Immature natural killer cell (primary cell): ENCODE results near the gene CP. TPM values are rescaled to one million over a fixed set of nuclear protein-coding genes. Genes with fewer than 3 reads are reported as not detected.
"Not testable (repeated sequence)": the region's sequence is repeated elsewhere in the genome, so short reads cannot be mapped to it uniquely, and the experiment has no call there.

ENCODE experiments used
- DNase-seq, 3 donors: peaks; one replicate each; pipeline ENCODE4 v3.0.0; 2022; ENCODE audit warnings: mixed read lengths in 1 of 3
- H3K27ac Mint-ChIP-seq, 6 donors: one replicate each; pipeline ENCODE4 v1.8.0; 2020; ENCODE audit warnings: mixed read lengths in 6 of 6, mild to moderate bottlenecking in 5 of 6, inconsistent platforms in 4 of 6, moderate library complexity in 3 of 6
- H3K27me3 Mint-ChIP-seq, 3 donors: one replicate each; pipeline ENCODE4 v1.8.0; 2020 to 2021; ENCODE audit warnings: low read depth in 3 of 3, mild to moderate bottlenecking in 3 of 3, mixed read lengths in 3 of 3, moderate library complexity in 3 of 3, inconsistent platforms in 1 of 3
- H3K36me3 Mint-ChIP-seq, 3 donors: one replicate each; pipeline ENCODE4 v1.8.0; 2020; ENCODE audit warnings: mixed read lengths in 3 of 3, inconsistent platforms in 2 of 3, mild to moderate bottlenecking in 2 of 3
- H3K4me1 Mint-ChIP-seq, 2 donors: one replicate each; pipeline ENCODE4 v1.8.0; 2020; ENCODE audit warnings: inconsistent platforms in 2 of 2, mild to moderate bottlenecking in 2 of 2, mixed read lengths in 2 of 2, moderate library complexity in 1 of 2
- H3K4me3 Mint-ChIP-seq, 5 donors: one replicate each; pipeline ENCODE4 v1.8.0; 2020; ENCODE audit warnings: mild to moderate bottlenecking in 5 of 5, mixed read lengths in 5 of 5, inconsistent platforms in 3 of 5, moderate library complexity in 3 of 5
- H3K9me3 Mint-ChIP-seq, 6 donors: one replicate each; pipeline ENCODE4 v1.8.0; 2020; ENCODE audit warnings: mild to moderate bottlenecking in 6 of 6, mixed read lengths in 6 of 6, inconsistent platforms in 4 of 6, moderate library complexity in 3 of 6
- polyA plus RNA-seq, 3 donors: library from polyadenylated mRNA; unstranded; fragments of 300-500 nt; fragmentation: Illumina TruSeq; gene quantifications; one replicate each; pipeline ENCODE4 v1.2.3, GENCODE V29; 2021

The CP gene
- polyA plus RNA-seq, 3 donors from 2014 or later: 0.77 TPM; not detected in 2

- DNase-seq: no peak
- no peaks in the 10 kb centered on the region for H3K9me3 Mint-ChIP-seq
- H3K36me3 Mint-ChIP-seq: no peaks in the 10 kb centered on the region
- no peaks in the 10 kb centered on the region for H3K4me1 Mint-ChIP-seq
- H3K27me3 Mint-ChIP-seq: peaks cover 0 to 2% (median 0%) of the 10 kb centered on the region in 3 donors
- H3K4me3 Mint-ChIP-seq: no peak overlapping the region
- no peak overlapping the region for H3K27ac Mint-ChIP-seq
These were observed 4.3 kb downstream of the CP start for GRCh38 chr3:149217347-149217746.

GRCh38 chr3:149216193-149216869 is 5.3 kb downstream of the CP start:
- Mint-ChIP-seq H3K9me3 (no peaks in the 10 kb centered on the region), H3K27ac (no peak overlapping the region)

GRCh38 chr3:149215515-149215914 is 6.1 kb downstream of the CP start:
- no peaks in the 10 kb centered on the region for H3K4me1 Mint-ChIP-seq
- H3K9me3 Mint-ChIP-seq: no peaks in the 10 kb centered on the region
- no peak overlapping the region for H3K4me3 Mint-ChIP-seq
- H3K36me3 Mint-ChIP-seq: no peaks in the 10 kb centered on the region
- H3K27ac Mint-ChIP-seq: no peak overlapping the region
- H3K27me3 Mint-ChIP-seq: peaks cover 0 to 2% (median 0%) of the 10 kb centered on the region in 3 donors
- DNase-seq: no peak

More at GRCh38 chr3:149216193-149216869, 5.3 kb downstream of the CP start:
- Mint-ChIP-seq H3K36me3 (no peaks in the 10 kb centered on the region), H3K4me3 (no peak overlapping the region), H3K4me1 (no peaks in the 10 kb centered on the region), H3K27me3 (peaks cover 0 to 2% (median 0%) of the 10 kb centered on the region in 3 donors)
- DNase-seq: no peak

- H3K4me1 Mint-ChIP-seq: no peaks in the 10 kb centered on the region
- DNase-seq: no peak
- no peaks in the 10 kb centered on the region for H3K36me3 Mint-ChIP-seq
- no peak overlapping the region for H3K27ac Mint-ChIP-seq
- H3K4me3 Mint-ChIP-seq: no peak overlapping the region
- no peaks in the 10 kb centered on the region for H3K9me3 Mint-ChIP-seq
- peaks cover 0 to 4% (median 2%) of the 10 kb centered on the region in 3 donors for H3K27me3 Mint-ChIP-seq
These were observed 6.9 kb downstream of the CP start for GRCh38 chr3:149214702-149215101.

- no peaks in the 10 kb centered on the region for H3K4me1 Mint-ChIP-seq
- H3K36me3 Mint-ChIP-seq: no peaks in the 10 kb centered on the region
- peaks cover 0 to 4% (median 2%) of the 10 kb centered on the region in 3 donors for H3K27me3 Mint-ChIP-seq
- no peaks in the 10 kb centered on the region for H3K9me3 Mint-ChIP-seq
- no peak for DNase-seq
- H3K4me3 Mint-ChIP-seq: no peak overlapping the region
- H3K27ac Mint-ChIP-seq: no peak overlapping the region
These were observed 9.2 kb downstream of the CP start for GRCh38 chr3:149212386-149212785.

GRCh38 chr3:149209431-149209830 is 12.2 kb downstream of the CP start:
- Mint-ChIP-seq H3K4me3 (no peak overlapping the region), H3K4me1 (no peaks in the 10 kb centered on the region), H3K9me3 (no peaks in the 10 kb centered on the region), H3K36me3 (no peaks in the 10 kb centered on the region), H3K27ac (no peak overlapping the region), H3K27me3 (peaks cover 0 to 4% (median 2%) of the 10 kb centered on the region in 3 donors)
- DNase-seq: no peak

- no peak overlapping the region for H3K27ac Mint-ChIP-seq
- no peaks in the 10 kb centered on the region for H3K4me1 Mint-ChIP-seq
- peaks cover 2 to 5% (median 2%) of the 10 kb centered on the region in 3 donors for H3K27me3 Mint-ChIP-seq
- no peaks in the 10 kb centered on the region for H3K36me3 Mint-ChIP-seq
- DNase-seq: no peak
- no peak overlapping the region for H3K4me3 Mint-ChIP-seq
- no peaks in the 10 kb centered on the region for H3K9me3 Mint-ChIP-seq
These were observed 14.2 kb downstream of the CP start for GRCh38 chr3:149207475-149207874.

GRCh38 chr3:149204390-149204991 is 17.1 kb downstream of the CP start:
- H3K4me3 Mint-ChIP-seq: no peak overlapping the region
- H3K9me3 Mint-ChIP-seq: no peaks in the 10 kb centered on the region
- peaks cover 2 to 3% (median 2%) of the 10 kb centered on the region in 3 donors for H3K27me3 Mint-ChIP-seq
- no peak for DNase-seq
- no peaks in the 10 kb centered on the region for H3K36me3 Mint-ChIP-seq
- H3K4me1 Mint-ChIP-seq: no peaks in the 10 kb centered on the region
- no peak overlapping the region for H3K27ac Mint-ChIP-seq

GRCh38 chr3:149203758-149204157 is 17.9 kb downstream of the CP start:
- no peak for DNase-seq
- H3K4me1 Mint-ChIP-seq: no peaks in the 10 kb centered on the region
- no peak overlapping the region for H3K27ac Mint-ChIP-seq
- H3K36me3 Mint-ChIP-seq: no peaks in the 10 kb centered on the region
- H3K9me3 Mint-ChIP-seq: no peaks in the 10 kb centered on the region
- peaks cover 2 to 3% (median 2%) of the 10 kb centered on the region in 3 donors for H3K27me3 Mint-ChIP-seq
- no peak overlapping the region for H3K4me3 Mint-ChIP-seq

- Mint-ChIP-seq H3K9me3 (no peaks in the 10 kb centered on the region), H3K4me1 (no peaks in the 10 kb centered on the region), H3K27ac (no peak overlapping the region), H3K4me3 (no peak overlapping the region), H3K27me3 (peaks cover 2 to 8% (median 4%) of the 10 kb centered on the region in 3 donors), H3K36me3 (peaks cover 0 to 3% (median 0%) of the 10 kb centered on the region in 3 donors)
- no peak for DNase-seq
These were observed 22.2 kb downstream of the CP start for GRCh38 chr3:149199474-149199873.

- H3K27me3 Mint-ChIP-seq: peaks cover 0 to 8% (median 2%) of the 10 kb centered on the region in 3 donors
- H3K27ac Mint-ChIP-seq: no peak overlapping the region
- peaks cover 0 to 3% (median 0%) of the 10 kb centered on the region in 3 donors for H3K36me3 Mint-ChIP-seq
- no peaks in the 10 kb centered on the region for H3K9me3 Mint-ChIP-seq
- H3K4me1 Mint-ChIP-seq: no peaks in the 10 kb centered on the region
- H3K4me3 Mint-ChIP-seq: no peak overlapping the region
- no peak for DNase-seq
These were observed 23.0 kb downstream of the CP start for GRCh38 chr3:149198611-149199010.

- H3K27me3 Mint-ChIP-seq: peaks cover 0 to 8% (median 2%) of the 10 kb centered on the region in 3 donors
- DNase-seq: no peak
- no peaks in the 10 kb centered on the region for H3K9me3 Mint-ChIP-seq
- no peak overlapping the region for H3K27ac Mint-ChIP-seq
- peaks cover 0 to 3% (median 0%) of the 10 kb centered on the region in 3 donors for H3K36me3 Mint-ChIP-seq
- H3K4me1 Mint-ChIP-seq: no peaks in the 10 kb centered on the region
- no peak overlapping the region for H3K4me3 Mint-ChIP-seq
These were observed 24.0 kb downstream of the CP start for GRCh38 chr3:149197669-149198068.

GRCh38 chr3:149196805-149197592 is 24.6 kb downstream of the CP start:
- not testable (repeated sequence) for H3K27ac Mint-ChIP-seq, H3K27me3 Mint-ChIP-seq, H3K9me3 Mint-ChIP-seq, DNase-seq, H3K4me1 Mint-ChIP-seq, H3K4me3 Mint-ChIP-seq, H3K36me3 Mint-ChIP-seq

GRCh38 chr3:149195221-149195620 is 26.4 kb downstream of the CP start:
- H3K4me1 Mint-ChIP-seq: no peaks in the 10 kb centered on the region
- no peaks in the 10 kb centered on the region for H3K9me3 Mint-ChIP-seq
- no peak overlapping the region for H3K27ac Mint-ChIP-seq
- peaks cover 2 to 8% (median 5%) of the 10 kb centered on the region in 3 donors for H3K27me3 Mint-ChIP-seq
- peaks cover 0 to 3% (median 0%) of the 10 kb centered on the region in 3 donors for H3K36me3 Mint-ChIP-seq
- DNase-seq: no peak
- no peak overlapping the region for H3K4me3 Mint-ChIP-seq
